Right forelimb (tissue), 1 donor: Measurements from ENCODE around the gene LRRK1.

ENCODE experiments used
- DNase-seq: peaks from one replicate; pipeline ENCODE4 v3.0.0-alpha.2; 2018

Gene LRRK1

GRCh38 chr15:101100593-101101442 lies 181.7 kb downstream of the LRRK1 start:
- DNase-seq, result no peak

- DNase-seq, result no peak
Observed at GRCh38 chr15:101101676-101102075, 182.5 kb downstream of the LRRK1 start.

- DNase-seq, result no peak
Observed at GRCh38 chr15:101102746-101103145, 183.6 kb downstream of the LRRK1 start.

DNA sequence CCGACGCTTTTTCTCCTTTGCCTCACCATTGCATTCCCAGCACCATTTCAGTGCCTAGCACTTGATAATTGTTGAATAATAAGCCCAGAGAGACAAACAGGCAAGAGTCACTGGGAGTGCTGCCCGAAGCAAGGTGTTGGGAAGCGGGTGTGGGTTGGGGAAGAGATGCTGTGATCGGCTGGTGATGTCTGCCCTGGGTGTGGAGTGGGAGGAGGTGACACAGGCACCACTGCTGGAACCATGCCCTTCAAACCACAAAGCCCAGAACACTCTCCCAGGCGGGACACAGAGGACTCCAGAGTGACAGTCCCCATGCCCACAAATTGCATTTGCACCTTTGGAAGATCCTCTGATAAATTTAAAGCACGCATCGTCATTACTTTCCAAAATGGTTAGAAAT lies 184.4 kb downstream of the LRRK1 start:
- DNase-seq, result no peak

DNA sequence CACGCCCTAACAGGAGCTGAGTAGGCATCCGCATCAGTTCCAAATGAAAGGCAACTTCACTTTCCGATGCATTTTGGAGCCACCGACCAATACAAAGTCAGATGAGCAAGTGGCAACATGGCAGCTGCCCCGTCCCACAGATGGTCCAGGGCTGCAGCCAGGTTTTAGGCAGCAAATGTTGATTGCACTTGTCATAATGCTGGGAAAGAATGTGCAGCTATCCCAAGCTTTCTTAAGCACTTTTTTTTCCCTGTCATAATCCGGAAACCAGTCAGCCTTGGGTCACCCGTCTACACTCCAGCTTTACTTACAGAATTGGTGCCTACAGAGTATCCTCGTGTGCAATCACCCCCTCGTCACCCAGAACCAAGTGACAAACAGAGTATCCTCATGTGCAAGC lies 185.0 kb downstream of the LRRK1 start:
- no peak for DNase-seq

DNA sequence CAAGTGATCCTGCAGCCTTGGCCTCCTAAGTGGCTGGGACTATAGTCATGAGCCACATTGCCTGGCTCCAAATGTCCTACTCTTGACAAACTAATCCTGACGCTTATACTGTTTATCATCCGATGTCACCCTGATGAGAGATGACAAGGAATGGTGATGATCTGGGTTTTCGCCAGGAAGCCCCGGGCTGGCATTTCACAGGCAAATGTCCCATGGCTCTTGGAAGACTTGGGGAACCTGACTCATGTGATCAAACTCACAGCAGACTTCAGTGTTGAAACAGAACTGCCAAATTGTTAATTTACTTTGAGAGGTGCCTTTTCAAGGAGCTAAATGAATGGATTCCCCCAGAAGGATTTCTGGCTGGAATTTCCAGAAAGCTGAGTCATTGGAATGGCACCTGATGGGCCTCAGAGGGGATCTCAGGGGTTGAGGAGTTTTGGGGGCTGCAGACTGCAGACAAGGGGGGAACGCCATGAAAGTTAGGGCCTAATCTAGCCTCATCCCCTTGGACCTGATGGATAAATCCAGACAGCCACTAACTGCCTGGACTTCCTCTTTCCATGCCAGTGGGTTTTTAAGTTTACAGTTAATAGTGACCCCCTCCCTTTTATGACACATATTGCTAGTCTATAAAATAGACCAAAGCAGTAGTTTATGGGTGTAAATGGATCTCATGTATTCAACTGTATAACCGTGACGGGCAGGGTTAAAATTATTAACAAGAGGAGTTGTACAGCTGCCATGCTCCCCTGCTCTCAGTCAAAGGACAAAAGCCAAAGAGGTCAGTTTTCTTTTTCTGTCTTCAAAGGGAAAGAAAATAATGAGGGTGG lies 186.1 kb downstream of the LRRK1 start:
- DNase-seq, result no peak

GRCh38 chr15:101107101-101107500 lies 187.9 kb downstream of the LRRK1 start:
- no peak for DNase-seq

GRCh38 chr15:101107625-101108460 lies 188.7 kb downstream of the LRRK1 start:
- DNase-seq, result no peak

DNA sequence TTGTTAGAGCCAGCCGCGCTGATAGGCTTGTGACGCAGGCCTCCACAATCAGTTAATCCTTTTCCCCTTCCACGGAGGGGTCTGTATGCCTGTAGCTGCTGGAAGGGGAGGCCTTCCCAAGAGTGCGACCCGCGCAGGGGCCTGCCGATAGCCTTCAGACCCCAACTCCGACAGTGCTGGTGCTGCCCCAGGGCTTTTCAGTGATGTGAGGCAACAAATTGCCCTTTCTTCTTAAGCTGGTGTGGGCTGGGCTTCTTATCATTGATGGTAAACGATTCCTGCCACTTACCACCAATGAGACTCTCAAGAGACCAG lies 189.3 kb downstream of the LRRK1 start:
- DNase-seq, result no peak

DNA sequence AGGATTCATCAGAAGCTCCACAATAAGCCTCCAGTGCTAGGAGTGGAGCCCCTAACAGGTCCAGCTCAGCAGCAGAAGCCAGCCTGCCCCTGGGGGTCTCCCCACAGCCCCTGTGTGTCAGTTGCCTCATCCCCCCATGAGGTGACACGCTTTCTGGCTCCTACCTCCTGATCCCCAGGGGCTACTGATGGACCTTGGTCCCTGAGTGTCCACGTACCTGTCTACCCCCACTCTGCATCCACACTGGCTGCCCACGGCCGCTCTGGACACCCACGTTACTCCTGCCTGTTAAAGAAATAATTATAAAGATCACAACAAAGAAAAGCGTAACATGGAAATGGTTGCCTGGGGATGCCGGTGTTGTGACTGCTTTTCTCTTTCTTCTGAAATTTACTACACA lies 189.6 kb downstream of the LRRK1 start:
- DNase-seq, result no peak

GRCh38 chr15:101110681-101111569 lies 191.8 kb downstream of the LRRK1 start:
- no peak for DNase-seq

GRCh38 chr15:101111570-101112262 lies 192.6 kb downstream of the LRRK1 start:
- DNase-seq, result no peak

DNA sequence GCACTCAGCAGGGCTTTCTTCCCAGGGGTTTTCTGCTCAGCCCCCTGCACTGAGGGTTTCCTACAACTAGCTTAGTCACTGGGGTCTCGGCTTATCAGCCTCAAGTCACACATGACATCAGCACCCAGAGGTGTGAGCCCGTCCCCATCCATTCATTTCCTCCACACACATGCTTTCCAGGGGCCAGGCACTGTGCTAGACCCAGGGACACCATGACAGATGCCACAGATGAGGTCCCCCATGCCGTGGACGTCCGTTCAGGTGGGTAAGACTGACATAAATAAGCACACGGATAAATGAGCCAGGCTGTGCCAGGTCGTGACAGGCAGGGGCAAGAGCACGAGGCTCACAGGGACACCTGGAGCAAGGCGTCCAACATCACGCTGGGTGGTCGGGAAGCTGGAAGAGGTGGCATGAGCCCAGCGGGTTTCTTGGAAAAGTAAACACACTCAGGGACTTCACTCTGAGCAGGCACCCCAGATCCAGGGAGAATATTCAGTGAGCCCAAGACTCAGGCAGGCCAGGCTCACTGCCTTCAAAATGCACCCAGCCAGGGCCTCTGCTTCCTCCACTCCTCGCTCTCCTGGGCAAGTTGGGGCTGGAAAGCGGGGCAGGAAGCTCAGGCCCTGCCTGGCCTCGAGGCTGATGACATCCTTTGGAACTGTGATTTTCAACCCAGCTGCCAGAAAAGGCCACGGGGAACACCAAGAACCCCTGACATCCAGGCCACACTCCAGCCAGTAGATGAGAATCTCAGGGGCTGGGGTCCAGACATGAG lies 193.4 kb downstream of the LRRK1 start:
- no peak for DNase-seq

DNA sequence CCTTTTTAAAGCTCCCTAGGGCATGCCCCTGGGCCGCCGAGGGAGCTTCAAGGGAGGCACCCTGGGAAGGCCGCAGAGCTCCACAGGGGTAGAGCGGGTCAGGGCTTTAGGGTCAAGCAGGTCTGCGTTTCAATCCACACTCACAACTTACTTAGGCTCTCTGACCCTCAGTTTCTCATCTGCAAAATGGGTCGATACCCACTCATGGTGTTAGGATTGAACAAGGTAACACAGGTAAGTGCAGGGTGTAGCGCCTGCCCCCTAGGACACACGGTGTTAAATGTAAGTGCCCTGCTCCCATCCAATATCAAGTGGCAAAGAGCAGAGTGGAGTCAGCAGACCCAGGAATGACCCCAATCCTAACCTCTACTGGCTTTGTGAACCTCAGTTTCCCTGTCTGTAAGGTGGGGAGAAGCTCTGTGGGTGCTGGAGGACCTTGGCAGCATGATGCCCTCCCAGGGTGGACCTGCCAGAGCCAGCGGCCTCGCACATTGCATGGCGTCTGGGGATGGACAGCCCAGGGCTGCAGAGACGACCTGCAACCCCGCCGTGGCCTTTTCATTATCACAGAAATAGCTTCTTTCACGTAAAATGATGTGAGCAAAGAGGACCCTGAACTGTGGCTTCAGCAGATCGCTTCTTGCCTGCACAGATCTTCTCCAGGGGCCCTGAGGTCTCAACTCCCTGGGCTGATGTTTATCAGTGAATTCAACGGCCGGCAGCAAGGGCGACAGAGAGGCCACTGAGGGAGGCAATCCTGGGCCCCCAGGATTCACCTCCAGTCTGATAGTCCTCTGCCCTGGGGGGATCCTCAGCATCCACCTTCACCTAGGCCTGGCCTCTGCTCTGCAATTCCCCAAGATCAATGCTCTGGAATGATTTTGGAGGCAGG lies 194.2 kb downstream of the LRRK1 start:
- DNase-seq, result no peak

- DNase-seq, result no peak
Observed at GRCh38 chr15:101114166-101114565, 195.0 kb downstream of the LRRK1 start.

GRCh38 chr15:101114610-101115009 lies 195.5 kb downstream of the LRRK1 start:
- DNase-seq, result no peak

GRCh38 chr15:101115393-101115785 lies 196.2 kb downstream of the LRRK1 start:
- DNase-seq, result peak; percentile 72

DNA sequence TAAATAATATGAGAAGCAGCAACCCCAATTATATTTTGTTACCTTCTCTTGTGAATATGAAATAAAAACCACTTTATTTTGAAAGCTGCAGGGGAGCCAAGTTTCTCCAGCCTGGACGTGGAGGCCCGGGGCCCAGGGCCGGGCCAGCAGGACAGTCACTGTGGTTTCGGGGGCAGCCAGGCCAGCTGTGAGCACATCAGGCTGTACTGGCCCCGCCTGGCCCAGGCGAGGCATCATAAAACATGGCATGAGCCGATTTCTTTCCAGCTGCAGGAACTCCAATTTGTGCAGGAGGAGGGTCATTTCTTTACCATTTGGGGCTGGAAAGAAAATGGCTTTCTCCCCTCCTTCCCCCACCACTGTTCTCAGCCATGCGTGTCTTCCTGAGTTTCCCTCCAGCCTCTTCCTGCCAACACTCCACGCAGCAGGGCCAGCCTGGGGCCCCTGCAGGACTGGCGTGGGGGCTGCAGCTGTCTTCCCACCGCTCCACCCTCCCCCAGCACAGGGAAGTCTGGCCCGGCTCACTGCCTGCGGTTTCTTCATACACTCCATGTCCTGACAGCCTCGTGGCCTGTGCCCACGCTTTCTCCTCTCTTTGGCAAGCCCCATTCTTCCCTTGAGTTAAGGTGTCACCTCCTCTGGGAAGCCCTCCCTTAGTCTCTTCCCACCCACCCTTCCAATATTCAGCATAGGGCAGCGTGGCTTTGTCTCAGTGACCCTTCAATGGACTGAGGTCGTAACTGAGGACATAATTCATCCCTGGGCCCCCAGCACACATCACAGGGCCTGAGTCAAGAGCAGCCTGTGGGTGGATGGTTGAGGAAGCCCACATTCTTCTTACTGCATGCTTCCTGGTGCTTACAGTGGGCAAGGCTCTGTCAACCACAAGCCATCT lies 196.9 kb downstream of the LRRK1 start:
- DNase-seq, result peak; percentile 87

GRCh38 chr15:101116681-101116976 lies 197.5 kb downstream of the LRRK1 start:
- no peak for DNase-seq
